ENCODE measurements around the gene AIFM1.

DNA sequence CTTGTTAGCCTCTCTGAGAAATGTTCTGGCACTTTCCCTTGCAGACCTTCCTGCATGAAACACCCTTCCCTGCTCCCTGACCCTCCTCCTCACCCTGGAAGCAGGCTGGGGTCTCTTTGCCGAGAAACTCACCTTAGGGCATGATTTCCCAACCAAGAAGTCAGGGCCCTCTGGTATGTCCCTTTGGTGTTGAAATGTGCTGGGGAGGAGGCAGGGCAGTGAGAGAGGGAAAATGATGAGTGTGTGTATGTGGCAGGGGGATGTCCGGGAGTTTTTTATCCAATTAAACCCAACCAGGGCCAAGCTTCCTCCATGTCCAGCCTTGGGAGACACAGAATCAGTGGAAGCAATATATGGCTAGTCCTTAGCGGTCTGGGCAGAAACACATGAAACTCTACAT lies 60.4 kb downstream of the AIFM1 start:
- no peak for TF ChIP-seq EZH2phosphoT487 (IDR thresholded peaks at IDR 0.05; ENCODE audit: borderline replicate concordance)
- TF ChIP-seq, protein P1, sequence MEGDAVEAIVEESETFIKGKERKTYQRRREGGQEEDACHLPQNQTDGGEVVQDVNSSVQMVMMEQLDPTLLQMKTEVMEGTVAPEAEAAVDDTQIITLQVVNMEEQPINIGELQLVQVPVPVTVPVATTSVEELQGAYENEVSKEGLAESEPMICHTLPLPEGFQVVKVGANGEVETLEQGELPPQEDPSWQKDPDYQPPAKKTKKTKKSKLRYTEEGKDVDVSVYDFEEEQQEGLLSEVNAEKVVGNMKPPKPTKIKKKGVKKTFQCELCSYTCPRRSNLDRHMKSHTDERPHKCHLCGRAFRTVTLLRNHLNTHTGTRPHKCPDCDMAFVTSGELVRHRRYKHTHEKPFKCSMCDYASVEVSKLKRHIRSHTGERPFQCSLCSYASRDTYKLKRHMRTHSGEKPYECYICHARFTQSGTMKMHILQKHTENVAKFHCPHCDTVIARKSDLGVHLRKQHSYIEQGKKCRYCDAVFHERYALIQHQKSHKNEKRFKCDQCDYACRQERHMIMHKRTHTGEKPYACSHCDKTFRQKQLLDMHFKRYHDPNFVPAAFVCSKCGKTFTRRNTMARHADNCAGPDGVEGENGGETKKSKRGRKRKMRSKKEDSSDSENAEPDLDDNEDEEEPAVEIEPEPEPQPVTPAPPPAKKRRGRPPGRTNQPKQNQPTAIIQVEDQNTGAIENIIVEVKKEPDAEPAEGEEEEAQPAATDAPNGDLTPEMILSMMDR (conservative IDR thresholded peaks at IDR 0.05; ENCODE audit: low read length) = no peak
